NB4 (cell line): ENCODE results near the gene HOXA5.

Experiments used
- DNase-seq: peaks from one replicate; pipeline ENCODE4 v3.0.0; 2010; ENCODE audit warnings: low read depth
- H3K4me3 ChIP-seq: one replicate; pipeline ENCODE4 v1.5.1; 2011; ENCODE audit warnings: mild to moderate bottlenecking, low read depth, low read length, moderate library complexity
- CTCF ChIP-seq: IDR thresholded peaks from one replicate; pipeline ENCODE4 v1.5.1; 2012; ENCODE audit warnings: low read depth, low read length
- MAX ChIP-seq: IDR thresholded peaks from 2 replicates; pipeline ENCODE4 v1.6.1; 2011; ENCODE audit warnings: low read depth, low read length
- MYC ChIP-seq: IDR thresholded peaks from 2 replicates; pipeline ENCODE4 v1.6.1; 2011; ENCODE audit warnings: low read depth, low read length
- POLR2A ChIP-seq: IDR thresholded peaks from 2 replicates; pipeline ENCODE4 v1.6.1; 2011; ENCODE audit warnings: mild to moderate bottlenecking; ENCODE audit not compliant: insufficient read length; ENCODE audit errors: extremely low read depth

Gene HOXA5

GRCh38 chr7:27118580-27118979 lies 24.9 kb downstream of the HOXA5 start:
- no peak for DNase-seq
- H3K4me3 ChIP-seq = no peak overlapping the region
- TF ChIP-seq CTCF (no peak), MAX (no peak), POLR2A (no peak), MYC (no peak)

- no peak for DNase-seq
- H3K4me3 ChIP-seq = no peak overlapping the region
- TF ChIP-seq CTCF (no peak), POLR2A (no peak), MYC (no peak), MAX (no peak)
Observed at GRCh38 chr7:27117887-27118491, 25.5 kb downstream of the HOXA5 start.

- TF ChIP-seq CTCF (no peak), POLR2A (no peak), MAX (no peak), MYC (no peak)
- H3K4me3 ChIP-seq = no peak overlapping the region
- no peak for DNase-seq
Observed at GRCh38 chr7:27116962-27117886, 26.3 kb downstream of the HOXA5 start.

GRCh38 chr7:27116031-27116961 lies 27.2 kb downstream of the HOXA5 start:
- no peak for DNase-seq
- H3K4me3 ChIP-seq = no peak overlapping the region
- no peak for TF ChIP-seq CTCF
- TF ChIP-seq MYC = no peak
- no peak for TF ChIP-seq MAX
- no peak for TF ChIP-seq POLR2A

- no peak overlapping the region for H3K4me3 ChIP-seq
- TF ChIP-seq POLR2A = no peak
- TF ChIP-seq MAX = no peak
- no peak for TF ChIP-seq CTCF
- no peak for TF ChIP-seq MYC
- no peak for DNase-seq
Observed at GRCh38 chr7:27115221-27116026, 28.1 kb downstream of the HOXA5 start.
